HG03575 (cell line): Measurements from ENCODE around the gene XXYLT1.
A peak's percentile ranks its signal among the peaks of the same experiment; 100 is the strongest.
"Not testable (repeated sequence)": the region's sequence is repeated elsewhere in the genome, so short reads cannot be mapped to it uniquely, and the experiment has no call there.

ENCODE experiments used
- ATAC-seq: cut with Tn5 transposase; IDR thresholded peaks from one replicate; pipeline ENCODE4 v1.9.1; 2021; ENCODE audit not compliant: unreplicated experiment, insufficient number of reproducible peaks, low FRiP score; ENCODE audit errors: extremely low read depth

Gene XXYLT1

GRCh38 chr3:195097331-195098255, 173.4 kb downstream of the XXYLT1 start:
- no peak for ATAC-seq

GRCh38 chr3:195096484-195097330, 174.3 kb downstream of the XXYLT1 start:
- ATAC-seq: no peak

GRCh38 chr3:195096053-195096452, 174.9 kb downstream of the XXYLT1 start:
- ATAC-seq: no peak

- no peak for ATAC-seq
Observed at GRCh38 chr3:195095704-195096036, 175.3 kb downstream of the XXYLT1 start.

GRCh38 chr3:195095035-195095703, 175.8 kb downstream of the XXYLT1 start:
- peak; percentile 67 for ATAC-seq

GRCh38 chr3:195094191-195094921, 176.6 kb downstream of the XXYLT1 start:
- no peak for ATAC-seq

GRCh38 chr3:195093731-195094130, 177.2 kb downstream of the XXYLT1 start:
- ATAC-seq: no peak

- ATAC-seq: not testable (repeated sequence)
Observed at GRCh38 chr3:195087840-195088601, 182.9 kb downstream of the XXYLT1 start.

- no peak for ATAC-seq
Observed at GRCh38 chr3:195087328-195087727, 183.6 kb downstream of the XXYLT1 start.

GRCh38 chr3:195086885-195087284, 184.1 kb downstream of the XXYLT1 start:
- ATAC-seq: no peak

GRCh38 chr3:195086341-195086740, 184.6 kb downstream of the XXYLT1 start:
- ATAC-seq: no peak

GRCh38 chr3:195085356-195086130, 185.4 kb downstream of the XXYLT1 start:
- ATAC-seq: no peak

GRCh38 chr3:195084746-195085145, 186.2 kb downstream of the XXYLT1 start:
- ATAC-seq: no peak

- no peak for ATAC-seq
Observed at GRCh38 chr3:195083659-195084058, 187.3 kb downstream of the XXYLT1 start.

- no peak for ATAC-seq
Observed at GRCh38 chr3:195082811-195083210, 188.1 kb downstream of the XXYLT1 start.

- no peak for ATAC-seq
Observed at GRCh38 chr3:195081242-195081963, 189.6 kb downstream of the XXYLT1 start.
